Fibroblast of mammary gland (primary cell): ENCODE measurements around the gene KIAA0513.

Experiments
- DNase-seq: peaks from one replicate; pipeline ENCODE4 v3.0.0-alpha.2; 2010; ENCODE audit warnings: low read depth
- H3K4me3 ChIP-seq: 2 replicates; pipeline ENCODE4 v1.5.1; 2011; ENCODE audit warnings: low read depth, mild to moderate bottlenecking, low read length, moderate library complexity; ENCODE audit not compliant: control insufficient read depth
- TF ChIP-seq, protein P1 (sequence below): conservative IDR thresholded peaks from 2 replicates; pipeline ENCODE4 v1.5.1; 2011; ENCODE audit warnings: low read depth, low read length, inconsistent platforms; ENCODE audit not compliant: control insufficient read depth, insufficient read depth

Gene KIAA0513

DNA sequence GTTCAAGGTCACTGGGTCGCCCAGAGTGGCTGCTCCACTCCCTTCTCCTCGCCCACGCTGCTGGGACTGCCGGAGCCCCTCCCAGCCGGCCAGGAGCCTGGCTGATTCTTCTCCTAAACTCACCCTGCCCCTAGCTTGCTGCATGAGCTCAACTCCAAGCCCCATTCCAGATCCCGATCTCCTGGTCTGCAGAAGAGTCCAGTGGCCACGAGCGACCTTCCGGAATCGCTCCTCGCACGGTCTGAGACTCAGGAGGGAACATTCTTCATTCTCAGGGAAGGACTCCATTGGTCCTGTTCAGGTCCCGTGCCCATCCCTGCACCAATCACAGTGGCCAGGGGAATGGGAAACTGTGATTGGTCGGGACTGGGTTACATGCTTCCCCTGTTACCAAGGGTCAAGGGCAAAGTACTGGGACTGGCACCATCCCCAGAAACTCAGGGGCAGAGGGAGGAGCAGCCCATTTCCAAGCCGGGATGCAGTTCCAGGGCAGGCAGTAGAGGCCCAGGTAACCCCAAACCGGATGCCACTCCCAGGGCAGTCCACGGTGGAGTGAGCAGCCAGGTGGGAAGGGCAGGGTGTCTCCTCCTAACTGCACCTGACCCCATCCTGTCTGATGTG lies 109.2 kb downstream of the KIAA0513 start:
- DNase-seq, result peak; percentile 85
- peak overlapping the region; percentile 6 for H3K4me3 ChIP-seq
- TF ChIP-seq, protein P1, sequence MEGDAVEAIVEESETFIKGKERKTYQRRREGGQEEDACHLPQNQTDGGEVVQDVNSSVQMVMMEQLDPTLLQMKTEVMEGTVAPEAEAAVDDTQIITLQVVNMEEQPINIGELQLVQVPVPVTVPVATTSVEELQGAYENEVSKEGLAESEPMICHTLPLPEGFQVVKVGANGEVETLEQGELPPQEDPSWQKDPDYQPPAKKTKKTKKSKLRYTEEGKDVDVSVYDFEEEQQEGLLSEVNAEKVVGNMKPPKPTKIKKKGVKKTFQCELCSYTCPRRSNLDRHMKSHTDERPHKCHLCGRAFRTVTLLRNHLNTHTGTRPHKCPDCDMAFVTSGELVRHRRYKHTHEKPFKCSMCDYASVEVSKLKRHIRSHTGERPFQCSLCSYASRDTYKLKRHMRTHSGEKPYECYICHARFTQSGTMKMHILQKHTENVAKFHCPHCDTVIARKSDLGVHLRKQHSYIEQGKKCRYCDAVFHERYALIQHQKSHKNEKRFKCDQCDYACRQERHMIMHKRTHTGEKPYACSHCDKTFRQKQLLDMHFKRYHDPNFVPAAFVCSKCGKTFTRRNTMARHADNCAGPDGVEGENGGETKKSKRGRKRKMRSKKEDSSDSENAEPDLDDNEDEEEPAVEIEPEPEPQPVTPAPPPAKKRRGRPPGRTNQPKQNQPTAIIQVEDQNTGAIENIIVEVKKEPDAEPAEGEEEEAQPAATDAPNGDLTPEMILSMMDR, result no peak

DNA sequence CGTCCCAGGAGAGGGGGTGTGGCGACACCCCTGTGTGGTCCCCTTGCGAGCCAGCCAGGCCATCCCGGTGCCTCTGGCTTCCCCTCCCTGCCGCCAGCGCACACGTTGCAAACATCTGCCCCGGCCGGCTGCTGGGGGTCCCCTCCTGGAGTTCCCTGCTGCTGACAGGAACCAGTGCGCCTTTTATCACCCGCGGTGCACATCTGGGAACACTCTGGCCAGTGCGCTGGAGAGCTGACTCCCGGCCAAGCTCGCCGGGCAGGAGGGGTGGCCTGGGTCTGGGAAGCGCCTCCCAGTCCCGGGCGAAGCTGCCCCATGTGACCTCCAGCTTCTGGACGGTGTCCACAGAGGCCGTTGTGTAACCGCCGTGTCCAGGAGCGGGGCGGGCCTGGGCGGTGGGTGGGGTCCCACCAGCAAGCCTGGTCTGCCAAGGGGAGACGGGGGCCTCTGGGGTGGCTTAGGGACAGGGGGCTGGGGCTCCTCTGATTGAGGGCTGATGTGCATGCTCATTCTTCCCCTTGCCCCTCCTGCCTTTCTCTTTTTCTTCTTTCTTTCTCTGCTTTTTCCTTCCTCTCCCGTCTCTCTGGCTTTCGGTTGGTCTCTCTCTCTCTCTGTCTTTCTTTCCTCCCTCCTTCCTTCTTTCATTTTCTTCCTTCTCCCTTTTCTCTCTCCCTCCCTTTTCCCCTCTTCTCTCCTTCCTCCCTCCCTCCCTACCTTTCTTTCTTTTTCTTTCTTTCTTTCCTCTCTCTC lies 109.9 kb downstream of the KIAA0513 start:
- peak overlapping the region; percentile 33 for H3K4me3 ChIP-seq
- TF ChIP-seq, protein P1, result no peak
- peak; percentile 96 for DNase-seq

DNA sequence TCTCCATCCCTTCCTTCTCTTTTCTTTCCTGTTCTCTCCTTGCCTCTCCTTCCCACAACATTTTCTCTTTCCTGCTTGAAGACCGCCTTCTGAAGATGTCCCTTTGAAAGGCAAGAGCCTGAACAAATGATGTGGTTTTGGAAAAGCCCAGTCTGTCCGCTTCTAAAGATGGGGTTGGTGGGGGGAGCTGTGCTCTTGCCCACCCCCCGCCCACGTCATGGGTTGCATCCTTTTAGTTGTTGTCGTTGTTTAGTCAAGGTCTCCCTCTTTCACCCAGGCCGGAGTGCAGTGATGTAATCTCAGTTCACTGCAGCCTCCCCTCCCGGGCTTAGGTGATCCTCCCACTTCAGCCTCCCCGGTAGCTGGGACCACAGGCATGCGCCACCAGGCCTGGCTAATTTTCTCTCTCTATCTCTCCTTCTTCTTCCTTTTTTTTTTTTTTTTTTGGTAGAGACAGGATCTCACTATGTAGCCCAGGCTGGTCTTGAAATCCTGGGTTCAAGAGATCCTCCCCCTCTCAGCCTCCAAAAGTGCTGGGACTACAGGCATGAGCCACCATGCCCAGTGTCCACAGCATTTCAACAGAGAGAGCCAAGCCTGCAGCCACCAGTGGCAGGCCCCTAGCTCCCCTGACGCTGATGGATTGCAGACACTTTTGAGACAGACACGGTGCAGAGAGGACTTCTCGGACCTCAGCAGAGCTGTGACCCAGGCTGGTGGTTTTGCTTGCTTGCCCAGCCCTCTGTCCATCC lies 110.7 kb downstream of the KIAA0513 start:
- TF ChIP-seq, protein P1, result no peak
- H3K4me3 ChIP-seq, result no peak overlapping the region
- DNase-seq, result no peak

DNA sequence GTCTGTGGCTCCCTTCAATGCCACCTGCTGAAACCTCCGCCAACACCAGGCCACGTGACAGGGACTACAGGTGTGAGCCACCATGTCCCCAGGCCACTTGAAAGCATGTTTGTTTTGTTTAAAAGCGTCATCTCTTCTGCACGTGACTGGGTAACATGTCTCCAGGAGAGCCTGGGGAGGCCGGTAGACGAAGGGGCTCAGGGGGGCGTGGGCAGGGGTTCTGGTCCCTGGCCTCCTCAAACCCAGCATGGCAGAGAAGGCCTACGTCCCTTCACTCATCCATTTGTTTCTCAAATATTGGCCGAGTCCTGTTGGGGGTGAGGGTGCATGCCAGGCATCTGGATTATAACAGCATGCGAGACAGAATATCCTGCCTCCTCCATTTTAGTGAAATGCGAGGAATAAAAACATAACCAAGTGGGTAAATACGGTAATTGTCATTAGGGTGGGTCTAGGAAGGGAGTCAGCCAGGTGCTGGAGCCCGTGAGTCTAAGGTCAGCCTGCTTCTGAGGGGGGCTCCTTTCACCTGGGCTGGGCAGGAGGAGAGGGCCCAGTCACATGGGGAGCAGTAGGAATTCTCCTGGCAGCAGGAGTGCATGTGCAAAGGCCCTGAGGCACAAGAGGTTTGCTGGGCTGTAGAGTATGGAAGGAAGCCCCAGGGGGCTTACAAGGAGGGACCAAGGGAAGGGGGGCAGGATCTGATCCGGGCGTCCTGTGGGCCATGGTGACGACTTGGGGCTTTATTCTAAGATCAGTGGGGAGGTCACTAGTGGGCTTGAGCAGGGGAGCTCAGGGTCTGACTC lies 111.4 kb downstream of the KIAA0513 start:
- TF ChIP-seq, protein P1, result no peak
- H3K4me3 ChIP-seq, result no peak overlapping the region
- no peak for DNase-seq

DNA sequence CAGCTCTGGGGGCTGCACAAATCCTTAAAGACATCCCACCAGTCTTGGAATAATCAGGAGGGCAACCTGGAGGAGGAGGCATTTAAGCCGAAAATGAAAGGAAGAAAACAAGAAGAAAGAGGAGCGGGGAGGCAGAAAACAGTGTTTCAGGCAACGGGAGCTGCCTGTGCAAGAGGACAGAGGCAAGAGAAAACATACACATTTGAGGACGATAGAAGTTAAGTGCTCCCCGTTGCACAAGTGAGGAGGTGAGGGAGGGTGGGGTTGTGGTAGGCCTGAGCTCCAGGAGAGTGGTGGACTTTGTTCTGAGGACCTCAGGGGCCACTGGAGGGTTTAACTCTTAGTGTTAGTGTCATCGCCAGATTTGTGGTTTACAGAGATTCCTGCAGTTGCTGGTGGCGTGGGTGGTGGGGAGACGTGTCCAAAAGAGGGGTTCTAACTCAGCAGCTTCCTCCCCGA lies 112.3 kb downstream of the KIAA0513 start:
- H3K4me3 ChIP-seq, result no peak overlapping the region
- TF ChIP-seq, protein P1, result no peak
- DNase-seq, result no peak

DNA sequence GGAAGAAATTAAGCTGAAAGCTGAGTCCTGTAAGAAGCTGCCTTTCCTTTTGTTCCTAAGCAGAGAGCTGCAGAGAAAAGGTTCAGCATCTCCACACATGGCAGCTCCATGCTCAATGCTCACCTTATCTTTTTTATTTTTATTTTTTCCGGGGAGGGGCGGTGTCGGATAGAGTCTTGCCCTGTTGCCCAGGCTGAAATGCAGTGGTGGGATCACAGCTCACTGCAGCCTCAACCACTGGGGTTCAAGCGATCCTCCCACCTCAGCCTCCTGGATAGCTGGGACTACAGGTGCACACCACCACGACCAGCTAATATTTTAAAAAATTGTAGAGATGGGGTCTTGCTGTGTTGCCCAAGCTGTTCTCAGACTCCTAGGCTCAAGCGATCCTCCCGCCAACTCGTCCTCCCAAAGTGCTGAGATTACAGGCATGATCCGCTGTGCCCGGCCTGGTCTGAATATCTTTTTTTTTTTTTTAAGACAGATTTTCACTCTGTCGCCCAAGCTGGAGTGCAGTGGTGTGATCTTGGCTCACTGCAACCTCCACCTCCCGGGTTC lies 112.9 kb downstream of the KIAA0513 start:
- no peak overlapping the region for H3K4me3 ChIP-seq
- DNase-seq, result no peak
- TF ChIP-seq, protein P1, result no peak
